OCI-LY1 (cell line): ENCODE results near the gene GMDS.

Source experiments
- H2AFZ ChIP-seq: fragments of 200-600 bp; sonication (generic), shearing (Covaris generic); 2 replicates; pipeline ENCODE4 v1.6.0; 2014; ENCODE audit warnings: antibody characterized with exemption, mild to moderate bottlenecking, low read length
- H3F3A ChIP-seq: fragments of 200-600 bp; sonication (generic), shearing (Covaris generic); 2 replicates; pipeline ENCODE4 v1.6.0; 2014; ENCODE audit warnings: mild to moderate bottlenecking, antibody characterized with exemption, low read length, moderate library complexity; ENCODE audit not compliant: insufficient read depth
- H3K27ac ChIP-seq: fragments of 200-600 bp; sonication (generic); 2 replicates; pipeline ENCODE4 v1.5.1; 2014; ENCODE audit warnings: low read length, mixed run types, mild to moderate bottlenecking, low read depth; ENCODE audit not compliant: poor library complexity, severe bottlenecking
- H3K27me3 ChIP-seq: fragments of 200-600 bp; sonication (generic); 2 replicates; pipeline ENCODE4 v1.6.0; 2014; ENCODE audit warnings: antibody characterized with exemption, mild to moderate bottlenecking, low read length, moderate library complexity; ENCODE audit not compliant: insufficient read depth
- H3K36me3 ChIP-seq: fragments of 200-600 bp; sonication (generic); 2 replicates; pipeline ENCODE4 v1.6.1; 2014; ENCODE audit warnings: mild to moderate bottlenecking, antibody characterized with exemption, low read length, moderate library complexity, mixed read lengths; ENCODE audit not compliant: insufficient read depth
- H3K4me1 ChIP-seq: fragments of 200-600 bp; sonication (generic); 2 replicates; pipeline ENCODE4 v1.5.1; 2014; ENCODE audit warnings: mild to moderate bottlenecking, low read length, moderate library complexity; ENCODE audit not compliant: insufficient read depth, severe bottlenecking
- H3K4me2 ChIP-seq: fragments of 200-600 bp; sonication (generic), shearing (Covaris generic); 2 replicates; pipeline ENCODE4 v1.6.1; 2014; ENCODE audit warnings: low read length
- H3K4me3 ChIP-seq: fragments of 200-600 bp; sonication (generic); 2 replicates; pipeline ENCODE4 v1.5.1; 2014; ENCODE audit warnings: low read length, low read depth, mild to moderate bottlenecking, mixed read lengths; ENCODE audit not compliant: poor library complexity, severe bottlenecking
- H3K79me2 ChIP-seq: fragments of 200-600 bp; shearing (Covaris generic); 2 replicates; pipeline ENCODE4 v1.6.1; 2016; ENCODE audit warnings: mixed run types, low read length, mixed read lengths; ENCODE audit not compliant: insufficient read depth
- H3K9ac ChIP-seq: fragments of 200-600 bp; sonication (generic), shearing (Covaris generic); 2 replicates; pipeline ENCODE4 v1.6.1; 2014; ENCODE audit warnings: mild to moderate bottlenecking, low read length, mixed read lengths
- H3K9me2 ChIP-seq: fragments of 200-600 bp; sonication (generic), shearing (Covaris generic); 2 replicates; pipeline ENCODE4 v1.6.1; 2014; ENCODE audit warnings: low read depth, mild to moderate bottlenecking, low read length, mixed read lengths
- H3K9me3 ChIP-seq: fragments of 200-600 bp; shearing (Covaris generic); 2 replicates; pipeline ENCODE4 v1.6.1; 2014; ENCODE audit warnings: low read length, mixed read lengths
- H4K20me1 ChIP-seq: fragments of 200-600 bp; sonication (generic), shearing (Covaris generic); 2 replicates; pipeline ENCODE4 v1.6.0; 2016; ENCODE audit warnings: mild to moderate bottlenecking, low read length; ENCODE audit not compliant: insufficient read depth
- EZH2 ChIP-seq: fragments of 200-600 bp; sonication (generic), shearing (Covaris generic); IDR thresholded peaks from 2 replicates; pipeline ENCODE4 v1.8.0; 2017; ENCODE audit warnings: borderline replicate concordance, mixed run types, mild to moderate bottlenecking, antibody characterized with exemption, low read length, moderate library complexity, mixed read lengths
- TF ChIP-seq, protein P1 (sequence below): fragments of 200-600 bp; sonication (generic), shearing (Covaris generic); IDR thresholded peaks from 2 replicates; pipeline ENCODE4 v1.5.1; 2017; ENCODE audit warnings: mild to moderate bottlenecking, antibody characterized with exemption, low read length, moderate library complexity, mixed read lengths

GMDS gene

DNA sequence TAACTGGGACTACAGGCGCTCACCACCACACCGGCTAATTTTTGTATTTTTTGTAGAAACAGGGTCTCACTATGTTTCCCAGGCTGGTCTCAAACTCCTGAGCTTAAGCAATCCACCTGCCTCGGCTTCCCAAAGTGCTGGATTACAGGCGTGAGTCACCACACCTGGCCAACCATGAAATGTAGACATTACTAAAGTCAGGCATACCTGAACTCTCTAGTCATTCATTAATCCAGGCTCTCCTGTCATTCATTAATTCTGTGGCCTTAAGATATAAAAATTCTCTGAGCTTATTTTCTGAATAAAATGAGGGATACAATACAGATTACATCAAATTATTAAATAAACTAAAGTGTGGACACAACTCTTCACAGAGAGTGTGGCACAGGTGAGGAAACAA lies 159.7 kb downstream of the GMDS start:
- Histone ChIP-seq H3K36me3 (no peaks in the 10 kb centered on the region), H3K4me1 (no peaks in the 10 kb centered on the region), H3K27ac (no peak overlapping the region), H4K20me1 (no peaks in the 10 kb centered on the region), H3K27me3 (no peaks in the 10 kb centered on the region), H3K4me2 (no peak overlapping the region), H2AFZ (no peak overlapping the region), H3K9ac (no peak overlapping the region), H3K79me2 (no peaks in the 10 kb centered on the region), H3K9me3 (no peaks in the 10 kb centered on the region), H3K4me3 (no peak overlapping the region), H3K9me2 (no peaks in the 10 kb centered on the region), H3F3A (no peaks in the 10 kb centered on the region)
- TF ChIP-seq EZH2, result no peak
- TF ChIP-seq, protein P1, sequence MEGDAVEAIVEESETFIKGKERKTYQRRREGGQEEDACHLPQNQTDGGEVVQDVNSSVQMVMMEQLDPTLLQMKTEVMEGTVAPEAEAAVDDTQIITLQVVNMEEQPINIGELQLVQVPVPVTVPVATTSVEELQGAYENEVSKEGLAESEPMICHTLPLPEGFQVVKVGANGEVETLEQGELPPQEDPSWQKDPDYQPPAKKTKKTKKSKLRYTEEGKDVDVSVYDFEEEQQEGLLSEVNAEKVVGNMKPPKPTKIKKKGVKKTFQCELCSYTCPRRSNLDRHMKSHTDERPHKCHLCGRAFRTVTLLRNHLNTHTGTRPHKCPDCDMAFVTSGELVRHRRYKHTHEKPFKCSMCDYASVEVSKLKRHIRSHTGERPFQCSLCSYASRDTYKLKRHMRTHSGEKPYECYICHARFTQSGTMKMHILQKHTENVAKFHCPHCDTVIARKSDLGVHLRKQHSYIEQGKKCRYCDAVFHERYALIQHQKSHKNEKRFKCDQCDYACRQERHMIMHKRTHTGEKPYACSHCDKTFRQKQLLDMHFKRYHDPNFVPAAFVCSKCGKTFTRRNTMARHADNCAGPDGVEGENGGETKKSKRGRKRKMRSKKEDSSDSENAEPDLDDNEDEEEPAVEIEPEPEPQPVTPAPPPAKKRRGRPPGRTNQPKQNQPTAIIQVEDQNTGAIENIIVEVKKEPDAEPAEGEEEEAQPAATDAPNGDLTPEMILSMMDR, result no peak

DNA sequence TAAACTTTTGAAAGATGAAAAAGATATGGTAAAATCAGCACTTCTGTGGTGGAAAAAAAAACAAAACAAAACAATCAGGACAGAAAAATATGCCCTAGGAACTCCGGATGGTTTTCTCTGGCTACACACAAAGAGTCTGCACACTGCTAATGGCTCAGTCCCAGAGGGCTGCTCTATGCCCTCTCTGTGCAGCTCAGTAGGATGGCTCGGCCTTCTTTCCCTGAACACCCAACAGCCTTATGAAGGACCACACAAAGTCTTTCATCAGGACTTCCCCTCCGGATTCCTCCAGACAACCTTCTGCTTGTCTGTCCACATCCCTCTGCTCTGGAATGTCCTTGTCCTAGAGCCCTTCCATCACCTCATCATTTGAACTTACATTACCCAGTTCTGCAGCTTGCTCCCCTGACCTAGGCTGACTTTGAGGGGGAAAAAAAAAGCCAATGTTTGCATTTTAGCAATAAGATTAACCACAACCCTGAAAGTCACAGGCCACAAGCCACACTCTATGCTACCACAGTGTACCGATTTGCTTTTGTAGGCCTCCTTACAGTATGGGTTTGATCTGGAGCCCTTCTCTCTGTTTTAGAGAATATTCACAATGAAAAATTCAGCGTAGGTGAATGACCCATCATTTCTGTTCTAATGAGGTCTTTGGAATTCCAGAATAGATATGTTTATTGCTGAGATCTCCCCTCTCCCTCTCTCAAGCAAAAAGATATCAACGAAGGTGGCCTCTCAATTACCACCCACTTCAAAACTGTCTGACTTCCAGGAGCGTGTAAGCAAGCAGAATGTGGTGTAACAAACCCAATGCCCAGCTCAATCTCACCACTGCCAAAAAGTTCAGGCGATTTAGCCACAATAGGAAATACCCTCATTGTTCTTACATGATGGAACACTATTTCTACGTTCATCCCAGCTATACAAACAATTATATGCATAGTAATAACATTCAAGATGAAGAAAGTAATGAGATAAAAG lies 164.0 kb downstream of the GMDS start:
- no peaks in the 10 kb centered on the region for H3K4me1 ChIP-seq
- no peaks in the 10 kb centered on the region; the same call in 1 of the 2 replicates for H3K36me3 ChIP-seq
- peaks cover 4% of the 10 kb centered on the region; the same call in 1 of the 2 replicates for H3K9me3 ChIP-seq
- H3K4me2 ChIP-seq, result no peak overlapping the region
- H3K9ac ChIP-seq, result no peak overlapping the region
- H3K4me3 ChIP-seq, result no peak overlapping the region
- H3F3A ChIP-seq, result no peaks in the 10 kb centered on the region
- H3K27me3 ChIP-seq, result no peaks in the 10 kb centered on the region
- no peaks in the 10 kb centered on the region for H4K20me1 ChIP-seq
- no peaks in the 10 kb centered on the region for H3K9me2 ChIP-seq
- TF ChIP-seq, protein P1, result no peak
- no peak for TF ChIP-seq EZH2
- no peak overlapping the region for H2AFZ ChIP-seq
- H3K27ac ChIP-seq, result no peak overlapping the region
- H3K79me2 ChIP-seq, result no peaks in the 10 kb centered on the region

DNA sequence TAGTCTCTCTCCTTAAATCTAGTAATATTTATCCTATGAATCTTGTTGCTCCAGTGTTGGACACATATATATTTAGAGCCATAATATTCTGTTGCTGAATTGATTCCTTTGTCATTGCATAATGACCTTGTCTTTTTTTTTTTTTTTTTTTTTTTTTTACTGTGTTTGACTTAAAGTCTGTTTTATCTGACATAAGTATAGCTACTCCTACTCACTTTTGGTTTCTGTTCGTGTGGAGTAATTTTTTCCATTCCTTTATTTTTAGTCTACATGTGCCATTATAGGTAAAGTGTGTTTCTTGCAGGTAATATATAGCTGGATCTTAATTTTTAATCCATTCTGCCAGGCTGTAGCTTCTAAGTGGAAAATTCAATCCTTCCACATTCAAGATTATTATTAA lies 166.5 kb downstream of the GMDS start:
- Histone ChIP-seq H4K20me1 (no peaks in the 10 kb centered on the region), H3K4me1 (no peaks in the 10 kb centered on the region), H3K9me3 (peaks cover 4% of the 10 kb centered on the region; the same call in 1 of the 2 replicates), H2AFZ (no peak overlapping the region), H3K27ac (no peak overlapping the region), H3K36me3 (no peaks in the 10 kb centered on the region; the same call in 1 of the 2 replicates), H3K9me2 (no peaks in the 10 kb centered on the region), H3K4me3 (no peak overlapping the region), H3K79me2 (no peaks in the 10 kb centered on the region), H3K4me2 (no peak overlapping the region), H3F3A (no peaks in the 10 kb centered on the region), H3K27me3 (no peaks in the 10 kb centered on the region), H3K9ac (no peak overlapping the region)
- TF ChIP-seq, protein P1, result no peak
- no peak for TF ChIP-seq EZH2
